HG03066 (cell line): ENCODE results near the gene PLB1.
A peak's percentile ranks its signal among the peaks of the same experiment; 100 is the strongest.

ENCODE experiments used
- ATAC-seq: cut with Tn5 transposase; IDR thresholded peaks from one replicate; pipeline ENCODE4 v1.9.1; 2021; ENCODE audit warnings: low read depth; ENCODE audit not compliant: unreplicated experiment

The PLB1 gene

GRCh38 chr2:28681158-28681571 is 185.3 kb downstream of the PLB1 start:
- peak; percentile 90 for ATAC-seq

GRCh38 chr2:28681606-28682005 is 185.7 kb downstream of the PLB1 start:
- ATAC-seq = no peak

- no peak for ATAC-seq
Measured at GRCh38 chr2:28683100-28683706, 187.3 kb downstream of the PLB1 start.

- ATAC-seq = no peak
Measured at GRCh38 chr2:28684142-28684858, 188.4 kb downstream of the PLB1 start.

- no peak for ATAC-seq
Measured at GRCh38 chr2:28687171-28687570, 191.3 kb downstream of the PLB1 start.

- no peak for ATAC-seq
Measured at GRCh38 chr2:28687640-28688385, 192.0 kb downstream of the PLB1 start.

GRCh38 chr2:28688818-28689217 is 193.0 kb downstream of the PLB1 start:
- no peak for ATAC-seq

GRCh38 chr2:28689771-28690170 is 193.9 kb downstream of the PLB1 start:
- ATAC-seq = no peak

GRCh38 chr2:28692411-28692810 is 196.6 kb downstream of the PLB1 start:
- ATAC-seq = no peak

GRCh38 chr2:28693223-28693622 is 197.4 kb downstream of the PLB1 start:
- ATAC-seq = no peak
